ENCODE results near the gene RMND1. TPM values are rescaled to one million over a fixed set of nuclear protein-coding genes. Genes with fewer than 3 reads are reported as not detected.

Gene RMND1
- total and polyA plus RNA-seq, 10 donors = 11.7 to 23.2 (median 14.8) TPM

DNA sequence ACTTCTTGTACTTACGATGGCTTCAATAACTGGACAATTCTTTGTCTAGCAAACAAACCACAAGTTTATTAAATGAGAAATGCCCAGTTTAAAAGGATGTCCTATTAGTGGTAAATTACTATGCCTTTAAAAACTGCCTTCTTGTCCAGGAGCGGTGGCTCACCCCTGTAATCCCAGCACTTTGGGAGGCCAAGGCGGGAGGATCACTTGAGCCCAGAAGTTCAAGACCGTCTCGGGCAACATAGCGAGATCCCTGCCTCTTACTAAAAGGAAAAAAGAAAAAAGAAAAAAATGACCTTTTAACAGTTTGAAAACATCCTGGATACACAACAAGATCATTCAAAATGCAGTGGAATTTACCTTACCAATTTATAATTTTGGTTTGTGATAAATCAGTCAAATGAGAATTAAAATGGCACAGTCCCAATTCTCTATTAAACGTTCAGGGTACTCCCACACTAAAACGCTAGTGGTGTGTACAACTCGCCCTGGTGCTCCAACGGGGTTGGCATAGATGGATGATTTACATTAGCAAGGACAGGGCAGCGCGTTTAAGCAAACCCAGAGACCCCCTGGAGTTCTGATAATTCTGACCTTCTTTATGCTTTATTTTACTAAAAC is 62.8 kb downstream of the RMND1 start:
- Histone ChIP-seq H3K27me3 (replicated peaks in 1 of 7) (no peaks in the 10 kb centered on the region), H3K36me3 (peaks cover 0 to 6% (median 0%) of the 10 kb centered on the region in 6 donors), H3K9me3 (no peaks in the 10 kb centered on the region), H3K27ac (peak overlapping the region; percentile 98 to 100 (median 99)), H3K4me3 (peak overlapping the region; percentile 30 to 98 (median 92)), H3K4me1 (peaks cover 33 to 80% (median 60%) of the 10 kb centered on the region in 6 donors)
- intact Hi-C loops (cut with DNase I; ENCODE audit: low total_unique reads) = no loop called here
- DNase-seq = no peak
- 22 to 31% (median 26%) methylated on average over 12 of the region's 12 CpGs for WGBS, 5 donors
- TF ChIP-seq CTCF (IDR thresholded peaks at IDR 0.05 in 8 of 11, conservative IDR thresholded peaks at IDR 0.05 in 3 of 11) (no peak), POLR2A (IDR thresholded peaks at IDR 0.05) (no peak), POLR2AphosphoS5 (IDR thresholded peaks at IDR 0.05) (no peak)

DNA sequence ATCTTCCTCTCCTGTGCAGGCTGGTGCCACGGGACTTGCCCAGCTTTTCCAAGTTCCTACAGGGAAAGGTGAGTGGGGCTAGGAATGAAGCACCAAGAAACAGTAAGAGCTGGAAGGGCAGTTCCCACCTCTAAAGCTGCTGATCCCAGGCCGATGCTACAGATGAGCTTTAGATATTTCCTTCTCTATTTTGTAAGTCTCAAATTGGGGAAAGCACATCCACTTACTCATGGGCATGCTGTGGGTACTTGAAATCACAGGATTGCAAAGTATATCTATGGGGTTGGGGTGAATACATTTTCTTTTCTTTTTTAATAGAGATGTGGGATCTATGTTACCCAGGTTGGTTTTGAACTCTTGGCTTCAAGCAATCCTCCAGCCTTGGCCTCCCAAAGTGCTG is 63.7 kb downstream of the RMND1 start:
- Histone ChIP-seq H3K4me1 (peaks cover 25 to 71% (median 52%) of the 10 kb centered on the region in 6 donors), H3K27me3 (replicated peaks in 1 of 7) (no peaks in the 10 kb centered on the region), H3K36me3 (peaks cover 0 to 13% (median 0%) of the 10 kb centered on the region in 6 donors), H3K9me3 (no peaks in the 10 kb centered on the region), H3K4me3 (no peak overlapping the region), H3K27ac (peak overlapping the region; percentile 98 to 100 (median 99))
- no peak for TF ChIP-seq POLR2A (IDR thresholded peaks at IDR 0.05)
- TF ChIP-seq POLR2AphosphoS5 (IDR thresholded peaks at IDR 0.05) = no peak
- no peak for TF ChIP-seq CTCF (IDR thresholded peaks at IDR 0.05 in 8 of 11, conservative IDR thresholded peaks at IDR 0.05 in 3 of 11)
- DNase-seq = no peak
- 62 to 88% (median 71%) methylated on average over 2 of the region's 2 CpGs for WGBS, 5 donors
- intact Hi-C loops (cut with DNase I; ENCODE audit: low total_unique reads) = no loop called here

- 87 to 97% (median 91%) methylated on average over 11 of the region's 11 CpGs for WGBS, 5 donors
- intact Hi-C loops (cut with DNase I; ENCODE audit: low total_unique reads) = no loop called here
- no peak for TF ChIP-seq POLR2AphosphoS5 (IDR thresholded peaks at IDR 0.05)
Observed at GRCh38 chr6:151387175-151387970, 64.6 kb downstream of the RMND1 start.

GRCh38 chr6:151385177-151385576 is 66.7 kb downstream of the RMND1 start:
- no peaks in the 10 kb centered on the region for H3K27me3 ChIP-seq (replicated peaks in 1 of 7)
- H3K4me1 ChIP-seq = peaks cover 13 to 75% (median 55%) of the 10 kb centered on the region in 6 donors
- peaks cover 0 to 23% (median 0%) of the 10 kb centered on the region in 6 donors for H3K36me3 ChIP-seq
- 13 to 40% (median 29%) methylated on average over 1 of the region's 1 CpG for WGBS, 5 donors
- DNase-seq = no peak
- no peak overlapping the region for H3K4me3 ChIP-seq
- no peaks in the 10 kb centered on the region for H3K9me3 ChIP-seq
- intact Hi-C loops (cut with DNase I; ENCODE audit: low total_unique reads) = no loop called here
- no peak for TF ChIP-seq POLR2AphosphoS5 (IDR thresholded peaks at IDR 0.05)
- TF ChIP-seq POLR2A (IDR thresholded peaks at IDR 0.05) = no peak
- no peak for TF ChIP-seq CTCF (IDR thresholded peaks at IDR 0.05 in 8 of 11, conservative IDR thresholded peaks at IDR 0.05 in 3 of 11)
- H3K27ac ChIP-seq = peak overlapping the region in 6 of 8 donors; percentile 3 to 56 (median 24)

More at GRCh38 chr6:151387175-151387970, 64.6 kb downstream of the RMND1 start:
- Histone ChIP-seq H3K27ac (peak overlapping the region in 4 of 8 donors; percentile 99 to 100 (median 100)), H3K9me3 (no peaks in the 10 kb centered on the region), H3K4me3 (no peak overlapping the region), H3K36me3 (peaks cover 0 to 20% (median 0%) of the 10 kb centered on the region in 6 donors), H3K27me3 (replicated peaks in 1 of 7) (no peaks in the 10 kb centered on the region), H3K4me1 (peaks cover 16 to 62% (median 43%) of the 10 kb centered on the region in 6 donors)
- no peak for DNase-seq
